AG04449 (cell line): ENCODE results near the gene PRB3.

Source experiments
- CTCF ChIA-PET: fragments of 350-600 bp; formaldehyde crosslinking; extraction: SDS; loops from one replicate; lab custom pipeline; 2021; ENCODE audit warnings: antibody characterized with exemption; lab: Yijun Ruan, JAX
- POLR2A ChIA-PET: fragments of 400-600, 350-600 bp; formaldehyde crosslinking; extraction: SDS; loops from one replicate; lab custom pipeline; 2020; ENCODE audit warnings: antibody characterized with exemption, inconsistent platforms; lab: Yijun Ruan, JAX
- DNase-seq: peaks from one replicate; pipeline ENCODE4 v3.0.0-alpha.2; 2010; ENCODE audit warnings: low read depth, low spot score
- H3K4me3 ChIP-seq: 2 replicates; pipeline ENCODE4 v1.5.1; 2011; ENCODE audit warnings: low read depth, mild to moderate bottlenecking, control low read depth, low read length
- TF ChIP-seq, protein P1 (sequence below): IDR thresholded peaks from one replicate; pipeline ENCODE4 v1.5.1; 2011; ENCODE audit warnings: mild to moderate bottlenecking, moderate library complexity, low read length, control low read depth, inconsistent platforms; ENCODE audit not compliant: insufficient read depth; ENCODE audit errors: missing control alignments

PRB3 gene

GRCh38 chr12:11269607-11270006, at the start of gene PRB3:
Gene PRB3, minus strand, starts transcription at chr12:11269707. Its CDS starts 38 bp downstream, at chr12:11269669.
- POLR2A ChIA-PET = no interaction called here
- H3K4me3 ChIP-seq = no peak within 1 kb of the TSS
- CTCF ChIA-PET = no interaction called here
- DNase-seq = no peak
- TF ChIP-seq, protein P1, sequence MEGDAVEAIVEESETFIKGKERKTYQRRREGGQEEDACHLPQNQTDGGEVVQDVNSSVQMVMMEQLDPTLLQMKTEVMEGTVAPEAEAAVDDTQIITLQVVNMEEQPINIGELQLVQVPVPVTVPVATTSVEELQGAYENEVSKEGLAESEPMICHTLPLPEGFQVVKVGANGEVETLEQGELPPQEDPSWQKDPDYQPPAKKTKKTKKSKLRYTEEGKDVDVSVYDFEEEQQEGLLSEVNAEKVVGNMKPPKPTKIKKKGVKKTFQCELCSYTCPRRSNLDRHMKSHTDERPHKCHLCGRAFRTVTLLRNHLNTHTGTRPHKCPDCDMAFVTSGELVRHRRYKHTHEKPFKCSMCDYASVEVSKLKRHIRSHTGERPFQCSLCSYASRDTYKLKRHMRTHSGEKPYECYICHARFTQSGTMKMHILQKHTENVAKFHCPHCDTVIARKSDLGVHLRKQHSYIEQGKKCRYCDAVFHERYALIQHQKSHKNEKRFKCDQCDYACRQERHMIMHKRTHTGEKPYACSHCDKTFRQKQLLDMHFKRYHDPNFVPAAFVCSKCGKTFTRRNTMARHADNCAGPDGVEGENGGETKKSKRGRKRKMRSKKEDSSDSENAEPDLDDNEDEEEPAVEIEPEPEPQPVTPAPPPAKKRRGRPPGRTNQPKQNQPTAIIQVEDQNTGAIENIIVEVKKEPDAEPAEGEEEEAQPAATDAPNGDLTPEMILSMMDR = no peak

DNA sequence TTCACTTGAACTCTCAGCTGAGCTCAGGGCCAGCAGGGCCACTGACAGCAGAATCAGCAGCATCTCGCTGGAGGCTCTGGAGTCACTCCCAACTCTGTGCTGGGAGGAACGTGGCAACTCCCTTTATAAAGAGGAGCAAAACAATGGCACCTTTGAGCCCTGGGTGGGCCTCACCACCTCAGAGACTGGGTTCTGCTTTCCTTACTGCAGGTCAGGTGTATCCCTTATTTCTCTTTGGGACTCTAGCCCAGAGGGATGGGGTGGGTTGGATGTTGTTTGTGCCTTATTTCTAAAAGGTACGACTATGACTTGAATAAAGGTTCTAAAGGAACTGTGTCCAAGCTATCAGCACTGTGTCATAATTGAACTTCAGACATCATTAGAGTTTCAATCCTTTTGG, 40.8 kb upstream of the PRB3 start, which contains the start of gene PRB4:
Gene PRB4, minus strand, starts transcription at position 101 of the 400 bp plus-strand sequence. Its CDS starts 38 bp downstream, at position 63.
- TF ChIP-seq, protein P1 = no peak
- CTCF ChIA-PET = no interaction called here
- no peak within 1 kb of the TSS for H3K4me3 ChIP-seq
- POLR2A ChIA-PET = no interaction called here
- no peak for DNase-seq

DNA sequence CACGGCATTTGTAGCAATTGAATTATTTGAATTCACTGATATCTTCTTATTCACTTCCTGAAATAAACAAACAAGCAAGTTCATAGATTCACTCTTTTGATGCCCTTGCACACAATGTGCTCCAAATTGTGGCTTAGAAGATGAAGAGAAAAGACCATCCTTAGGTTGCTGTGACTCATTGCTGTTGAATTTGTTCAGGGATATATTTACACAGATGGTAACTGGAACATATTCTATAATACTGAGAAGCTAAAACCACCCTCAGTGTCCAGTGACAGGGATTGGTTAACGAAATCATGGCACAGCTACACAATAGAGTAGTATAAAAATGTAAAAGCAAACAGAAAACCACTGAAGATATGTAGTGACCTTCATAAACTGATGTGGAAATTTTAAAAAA, 37.6 kb upstream of the PRB3 start:
- ChIA-PET CTCF (no interaction called here), POLR2A (no interaction called here)
- H3K4me3 ChIP-seq = no peak overlapping the region
- DNase-seq = no peak
- TF ChIP-seq, protein P1 = no peak

GRCh38 chr12:11273449-11273848, 3.9 kb upstream of the PRB3 start:
- TF ChIP-seq, protein P1 = no peak
- POLR2A ChIA-PET = no interaction called here
- CTCF ChIA-PET = no interaction called here
- no peak overlapping the region for H3K4me3 ChIP-seq
- no peak for DNase-seq

- DNase-seq = no peak
- TF ChIP-seq, protein P1 = no peak
- CTCF ChIA-PET = no interaction called here
- H3K4me3 ChIP-seq = no peak overlapping the region
- POLR2A ChIA-PET = no interaction called here
Measured at GRCh38 chr12:11264501-11264900, 5.0 kb downstream of the PRB3 start.

- no peak overlapping the region for H3K4me3 ChIP-seq
- ChIA-PET POLR2A (no interaction called here), CTCF (no interaction called here)
- TF ChIP-seq, protein P1 = no peak
- DNase-seq = no peak
Measured at GRCh38 chr12:11246489-11246888, 23.0 kb downstream of the PRB3 start.
